HEK293 (cell line): ENCODE measurements around the gene SLC2A2.

Source experiments
- GLIS1 ChIP-seq: fragments of 450-650 bp; formaldehyde crosslinking; IDR thresholded peaks from 2 replicates; pipeline ENCODE4 v1.5.1; 2016; ENCODE audit warnings: missing biosample characterization, missing genetic modification characterization
- KLF16 ChIP-seq: fragments of 450-650 bp; formaldehyde crosslinking; IDR thresholded peaks from 2 replicates; pipeline ENCODE4 v1.5.1; 2017; ENCODE audit warnings: missing biosample characterization, missing genetic modification characterization
- MYNN ChIP-seq: fragments of 450-650 bp; formaldehyde crosslinking; IDR thresholded peaks from 2 replicates; pipeline ENCODE4 v1.5.1; 2016; ENCODE audit warnings: missing biosample characterization, missing genetic modification characterization, borderline replicate concordance
- SP3 ChIP-seq: fragments of 450-650 bp; formaldehyde crosslinking; IDR thresholded peaks from 2 replicates; pipeline ENCODE4 v1.5.1; 2016; ENCODE audit warnings: missing biosample characterization, missing genetic modification characterization
- ZEB2 ChIP-seq: fragments of 450-650 bp; formaldehyde crosslinking; IDR thresholded peaks from 2 replicates; pipeline ENCODE4 v1.5.1; 2016; ENCODE audit warnings: missing biosample characterization, missing genetic modification characterization
- ZNF114 ChIP-seq: fragments of 450-650 bp; formaldehyde crosslinking; IDR thresholded peaks from 2 replicates; pipeline ENCODE4 v1.5.0; 2017; ENCODE audit warnings: missing biosample characterization, missing genetic modification characterization
- ZNF221 ChIP-seq: fragments of 450-650 bp; formaldehyde crosslinking; IDR thresholded peaks from 2 replicates; pipeline ENCODE4 v1.5.1; 2017; ENCODE audit warnings: missing biosample characterization, missing genetic modification characterization, borderline replicate concordance
- ZNF394 ChIP-seq: fragments of 450-650 bp; formaldehyde crosslinking; IDR thresholded peaks from 2 replicates; pipeline ENCODE4 v1.5.1; 2016; ENCODE audit warnings: missing biosample characterization, missing genetic modification characterization, mild to moderate bottlenecking, moderate library complexity, borderline replicate concordance
- ZNF501 ChIP-seq: fragments of 450-650 bp; formaldehyde crosslinking; IDR thresholded peaks from 2 replicates; pipeline ENCODE4 v1.5.1; 2016; ENCODE audit warnings: missing biosample characterization, missing genetic modification characterization
- ZNF549 ChIP-seq: fragments of 450-650 bp; IDR thresholded peaks from 2 replicates; pipeline ENCODE4 v1.5.1; 2018; ENCODE audit warnings: missing biosample characterization, missing genetic modification characterization, mild to moderate bottlenecking, inconsistent platforms, moderate library complexity
- ZNF558 ChIP-seq: fragments of 450-650 bp; formaldehyde crosslinking; IDR thresholded peaks from 2 replicates; pipeline ENCODE4 v1.5.1; 2016; ENCODE audit warnings: missing biosample characterization, missing genetic modification characterization
- ZNF624 ChIP-seq: fragments of 450-650 bp; formaldehyde crosslinking; IDR thresholded peaks from 2 replicates; pipeline ENCODE4 v1.5.1; 2017; ENCODE audit warnings: missing biosample characterization, missing genetic modification characterization
- TF ChIP-seq, protein P1 (sequence below): fragments of 450-650 bp; formaldehyde crosslinking; IDR thresholded peaks from 2 replicates; pipeline ENCODE4 v1.5.1; 2016; ENCODE audit warnings: missing biosample characterization, missing genetic modification characterization, borderline replicate concordance
- TF ChIP-seq, protein P2 (sequence below): fragments of 450-650 bp; formaldehyde crosslinking; IDR thresholded peaks from 2 replicates; pipeline ENCODE4 v1.5.1; 2016; ENCODE audit warnings: missing biosample characterization, missing genetic modification characterization, borderline replicate concordance
- TF ChIP-seq, protein P3 (sequence below): fragments of 450-650 bp; formaldehyde crosslinking; IDR thresholded peaks from 2 replicates; pipeline ENCODE4 v1.5.1; 2016; ENCODE audit warnings: missing biosample characterization, missing genetic modification characterization
- TF ChIP-seq, protein P4 (sequence below): fragments of 450-650 bp; formaldehyde crosslinking; IDR thresholded peaks from 2 replicates; pipeline ENCODE4 v1.5.1; 2016; ENCODE audit warnings: missing biosample characterization, missing genetic modification characterization

SLC2A2 gene

DNA sequence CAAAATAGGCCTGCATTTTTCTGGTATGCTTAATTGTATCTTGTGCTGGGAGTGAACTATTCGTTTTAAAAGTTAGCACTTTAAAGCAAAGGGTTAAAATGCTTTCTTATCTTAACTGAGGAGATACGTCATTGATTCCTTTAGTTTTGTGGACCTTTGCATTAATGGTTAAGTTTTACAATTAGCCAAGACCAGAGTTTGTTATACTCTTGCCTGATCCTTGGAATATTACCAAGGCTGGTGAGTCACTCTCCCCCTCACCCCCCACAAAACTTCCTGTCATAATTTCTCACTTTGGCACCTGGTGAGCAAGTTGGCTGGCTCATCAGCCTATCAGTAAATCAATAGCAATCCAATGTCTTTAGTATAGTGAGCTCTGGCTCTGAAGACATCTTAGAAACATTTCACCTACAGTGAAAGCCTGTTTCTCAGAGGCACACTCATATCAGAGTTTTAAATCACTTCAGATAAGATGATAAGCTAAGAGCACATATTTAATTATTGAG is 26.7 kb downstream of the SLC2A2 start (continued):
- TF ChIP-seq, protein P1, sequence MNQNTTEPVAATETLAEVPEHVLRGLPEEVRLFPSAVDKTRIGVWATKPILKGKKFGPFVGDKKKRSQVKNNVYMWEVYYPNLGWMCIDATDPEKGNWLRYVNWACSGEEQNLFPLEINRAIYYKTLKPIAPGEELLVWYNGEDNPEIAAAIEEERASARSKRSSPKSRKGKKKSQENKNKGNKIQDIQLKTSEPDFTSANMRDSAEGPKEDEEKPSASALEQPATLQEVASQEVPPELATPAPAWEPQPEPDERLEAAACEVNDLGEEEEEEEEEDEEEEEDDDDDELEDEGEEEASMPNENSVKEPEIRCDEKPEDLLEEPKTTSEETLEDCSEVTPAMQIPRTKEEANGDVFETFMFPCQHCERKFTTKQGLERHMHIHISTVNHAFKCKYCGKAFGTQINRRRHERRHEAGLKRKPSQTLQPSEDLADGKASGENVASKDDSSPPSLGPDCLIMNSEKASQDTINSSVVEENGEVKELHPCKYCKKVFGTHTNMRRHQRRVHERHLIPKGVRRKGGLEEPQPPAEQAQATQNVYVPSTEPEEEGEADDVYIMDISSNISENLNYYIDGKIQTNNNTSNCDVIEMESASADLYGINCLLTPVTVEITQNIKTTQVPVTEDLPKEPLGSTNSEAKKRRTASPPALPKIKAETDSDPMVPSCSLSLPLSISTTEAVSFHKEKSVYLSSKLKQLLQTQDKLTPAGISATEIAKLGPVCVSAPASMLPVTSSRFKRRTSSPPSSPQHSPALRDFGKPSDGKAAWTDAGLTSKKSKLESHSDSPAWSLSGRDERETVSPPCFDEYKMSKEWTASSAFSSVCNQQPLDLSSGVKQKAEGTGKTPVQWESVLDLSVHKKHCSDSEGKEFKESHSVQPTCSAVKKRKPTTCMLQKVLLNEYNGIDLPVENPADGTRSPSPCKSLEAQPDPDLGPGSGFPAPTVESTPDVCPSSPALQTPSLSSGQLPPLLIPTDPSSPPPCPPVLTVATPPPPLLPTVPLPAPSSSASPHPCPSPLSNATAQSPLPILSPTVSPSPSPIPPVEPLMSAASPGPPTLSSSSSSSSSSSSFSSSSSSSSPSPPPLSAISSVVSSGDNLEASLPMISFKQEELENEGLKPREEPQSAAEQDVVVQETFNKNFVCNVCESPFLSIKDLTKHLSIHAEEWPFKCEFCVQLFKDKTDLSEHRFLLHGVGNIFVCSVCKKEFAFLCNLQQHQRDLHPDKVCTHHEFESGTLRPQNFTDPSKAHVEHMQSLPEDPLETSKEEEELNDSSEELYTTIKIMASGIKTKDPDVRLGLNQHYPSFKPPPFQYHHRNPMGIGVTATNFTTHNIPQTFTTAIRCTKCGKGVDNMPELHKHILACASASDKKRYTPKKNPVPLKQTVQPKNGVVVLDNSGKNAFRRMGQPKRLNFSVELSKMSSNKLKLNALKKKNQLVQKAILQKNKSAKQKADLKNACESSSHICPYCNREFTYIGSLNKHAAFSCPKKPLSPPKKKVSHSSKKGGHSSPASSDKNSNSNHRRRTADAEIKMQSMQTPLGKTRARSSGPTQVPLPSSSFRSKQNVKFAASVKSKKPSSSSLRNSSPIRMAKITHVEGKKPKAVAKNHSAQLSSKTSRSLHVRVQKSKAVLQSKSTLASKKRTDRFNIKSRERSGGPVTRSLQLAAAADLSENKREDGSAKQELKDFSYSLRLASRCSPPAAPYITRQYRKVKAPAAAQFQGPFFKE (tag by site-specific recombination): no peak
- no peak for TF ChIP-seq ZNF558 (tag by site-specific recombination)
- TF ChIP-seq MYNN (tag by site-specific recombination): no peak
- TF ChIP-seq GLIS1: peak; percentile 51; the same call in 1 of the 2 replicates
- no peak for TF ChIP-seq ZNF221 (tag by site-specific recombination)
- no peak for TF ChIP-seq ZNF114 (tag by site-specific recombination)
- TF ChIP-seq, protein P2, sequence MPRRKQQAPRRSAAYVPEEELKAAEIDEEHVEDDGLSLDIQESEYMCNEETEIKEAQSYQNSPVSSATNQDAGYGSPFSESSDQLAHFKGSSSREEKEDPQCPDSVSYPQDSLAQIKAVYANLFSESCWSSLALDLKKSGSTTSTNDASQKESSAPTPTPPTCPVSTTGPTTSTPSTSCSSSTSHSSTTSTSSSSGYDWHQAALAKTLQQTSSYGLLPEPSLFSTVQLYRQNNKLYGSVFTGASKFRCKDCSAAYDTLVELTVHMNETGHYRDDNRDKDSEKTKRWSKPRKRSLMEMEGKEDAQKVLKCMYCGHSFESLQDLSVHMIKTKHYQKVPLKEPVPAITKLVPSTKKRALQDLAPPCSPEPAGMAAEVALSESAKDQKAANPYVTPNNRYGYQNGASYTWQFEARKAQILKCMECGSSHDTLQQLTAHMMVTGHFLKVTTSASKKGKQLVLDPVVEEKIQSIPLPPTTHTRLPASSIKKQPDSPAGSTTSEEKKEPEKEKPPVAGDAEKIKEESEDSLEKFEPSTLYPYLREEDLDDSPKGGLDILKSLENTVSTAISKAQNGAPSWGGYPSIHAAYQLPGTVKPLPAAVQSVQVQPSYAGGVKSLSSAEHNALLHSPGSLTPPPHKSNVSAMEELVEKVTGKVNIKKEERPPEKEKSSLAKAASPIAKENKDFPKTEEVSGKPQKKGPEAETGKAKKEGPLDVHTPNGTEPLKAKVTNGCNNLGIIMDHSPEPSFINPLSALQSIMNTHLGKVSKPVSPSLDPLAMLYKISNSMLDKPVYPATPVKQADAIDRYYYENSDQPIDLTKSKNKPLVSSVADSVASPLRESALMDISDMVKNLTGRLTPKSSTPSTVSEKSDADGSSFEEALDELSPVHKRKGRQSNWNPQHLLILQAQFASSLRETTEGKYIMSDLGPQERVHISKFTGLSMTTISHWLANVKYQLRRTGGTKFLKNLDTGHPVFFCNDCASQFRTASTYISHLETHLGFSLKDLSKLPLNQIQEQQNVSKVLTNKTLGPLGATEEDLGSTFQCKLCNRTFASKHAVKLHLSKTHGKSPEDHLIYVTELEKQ: no peak
- no peak for TF ChIP-seq KLF16
- TF ChIP-seq ZEB2 (tag by site-specific recombination): 0 out of 2 replicates have a peak, but pooled peaks have one; percentile 33
- TF ChIP-seq, protein P3, sequence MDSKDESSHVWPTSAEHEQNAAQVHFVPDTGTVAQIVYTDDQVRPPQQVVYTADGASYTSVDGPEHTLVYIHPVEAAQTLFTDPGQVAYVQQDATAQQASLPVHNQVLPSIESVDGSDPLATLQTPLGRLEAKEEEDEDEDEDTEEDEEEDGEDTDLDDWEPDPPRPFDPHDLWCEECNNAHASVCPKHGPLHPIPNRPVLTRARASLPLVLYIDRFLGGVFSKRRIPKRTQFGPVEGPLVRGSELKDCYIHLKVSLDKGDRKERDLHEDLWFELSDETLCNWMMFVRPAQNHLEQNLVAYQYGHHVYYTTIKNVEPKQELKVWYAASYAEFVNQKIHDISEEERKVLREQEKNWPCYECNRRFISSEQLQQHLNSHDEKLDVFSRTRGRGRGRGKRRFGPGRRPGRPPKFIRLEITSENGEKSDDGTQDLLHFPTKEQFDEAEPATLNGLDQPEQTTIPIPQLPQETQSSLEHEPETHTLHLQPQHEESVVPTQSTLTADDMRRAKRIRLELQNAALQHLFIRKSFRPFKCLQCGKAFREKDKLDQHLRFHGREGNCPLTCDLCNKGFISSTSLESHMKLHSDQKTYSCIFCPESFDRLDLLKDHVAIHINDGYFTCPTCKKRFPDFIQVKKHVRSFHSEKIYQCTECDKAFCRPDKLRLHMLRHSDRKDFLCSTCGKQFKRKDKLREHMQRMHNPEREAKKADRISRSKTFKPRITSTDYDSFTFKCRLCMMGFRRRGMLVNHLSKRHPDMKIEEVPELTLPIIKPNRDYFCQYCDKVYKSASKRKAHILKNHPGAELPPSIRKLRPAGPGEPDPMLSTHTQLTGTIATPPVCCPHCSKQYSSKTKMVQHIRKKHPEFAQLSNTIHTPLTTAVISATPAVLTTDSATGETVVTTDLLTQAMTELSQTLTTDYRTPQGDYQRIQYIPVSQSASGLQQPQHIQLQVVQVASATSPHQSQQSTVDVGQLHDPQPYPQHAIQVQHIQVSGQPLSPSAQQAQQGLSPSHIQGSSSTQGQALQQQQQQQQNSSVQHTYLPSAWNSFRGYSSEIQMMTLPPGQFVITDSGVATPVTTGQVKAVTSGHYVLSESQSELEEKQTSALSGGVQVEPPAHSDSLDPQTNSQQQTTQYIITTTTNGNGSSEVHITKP (tag by site-specific recombination): peak; percentile 33; the same call in 1 of the 2 replicates
- no peak for TF ChIP-seq ZNF394 (tag by site-specific recombination)
- no peak for TF ChIP-seq SP3 (tag by site-specific recombination)
- no peak for TF ChIP-seq ZNF624
- no peak for TF ChIP-seq ZNF501 (tag by site-specific recombination)
- no peak for TF ChIP-seq ZNF549 (tag by site-specific recombination)
- TF ChIP-seq, protein P4, sequence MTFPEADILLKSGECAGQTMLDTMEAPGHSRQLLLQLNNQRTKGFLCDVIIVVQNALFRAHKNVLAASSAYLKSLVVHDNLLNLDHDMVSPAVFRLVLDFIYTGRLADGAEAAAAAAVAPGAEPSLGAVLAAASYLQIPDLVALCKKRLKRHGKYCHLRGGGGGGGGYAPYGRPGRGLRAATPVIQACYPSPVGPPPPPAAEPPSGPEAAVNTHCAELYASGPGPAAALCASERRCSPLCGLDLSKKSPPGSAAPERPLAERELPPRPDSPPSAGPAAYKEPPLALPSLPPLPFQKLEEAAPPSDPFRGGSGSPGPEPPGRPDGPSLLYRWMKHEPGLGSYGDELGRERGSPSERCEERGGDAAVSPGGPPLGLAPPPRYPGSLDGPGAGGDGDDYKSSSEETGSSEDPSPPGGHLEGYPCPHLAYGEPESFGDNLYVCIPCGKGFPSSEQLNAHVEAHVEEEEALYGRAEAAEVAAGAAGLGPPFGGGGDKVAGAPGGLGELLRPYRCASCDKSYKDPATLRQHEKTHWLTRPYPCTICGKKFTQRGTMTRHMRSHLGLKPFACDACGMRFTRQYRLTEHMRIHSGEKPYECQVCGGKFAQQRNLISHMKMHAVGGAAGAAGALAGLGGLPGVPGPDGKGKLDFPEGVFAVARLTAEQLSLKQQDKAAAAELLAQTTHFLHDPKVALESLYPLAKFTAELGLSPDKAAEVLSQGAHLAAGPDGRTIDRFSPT (tag by site-specific recombination): no peak
